Activated effector memory CD4-positive, alpha-beta T cell treated with anti-CD3 and anti-CD28 coated beads, Interleukin-2, amount 50 U/mL, for 16 hours (primary cell): ENCODE data around the gene PCF11.
A peak's percentile ranks its signal among the peaks of the same experiment; 100 is the strongest.
"Not testable (repeated sequence)": the region's sequence is repeated elsewhere in the genome, so short reads cannot be mapped to it uniquely, and the experiment has no call there.

Source experiments
- DNase-seq: peaks from one replicate; pipeline ENCODE4 v3.0.0-alpha.2; 2020

PCF11 gene

GRCh38 chr11:83193315-83194280, 36.7 kb downstream of the PCF11 start, which contains the start of gene ANKRD42:
Gene ANKRD42, plus strand, starts transcription at chr11:83193712. Its CDS starts 959 bp downstream, at chr11:83194671.
- peak; percentile 95 for DNase-seq

- peak; percentile 85 for DNase-seq
Observed at GRCh38 chr11:83194281-83195142, 37.6 kb downstream of the PCF11 start.

GRCh38 chr11:83195143-83195466, 38.2 kb downstream of the PCF11 start:
- no peak for DNase-seq

GRCh38 chr11:83195649-83196048, 38.7 kb downstream of the PCF11 start:
- no peak for DNase-seq

GRCh38 chr11:83200035-83200434, 43.1 kb downstream of the PCF11 start:
- no peak for DNase-seq

- DNase-seq = no peak
Observed at GRCh38 chr11:83205608-83206185, 48.8 kb downstream of the PCF11 start.

- no peak for DNase-seq
Observed at GRCh38 chr11:83206221-83206620, 49.3 kb downstream of the PCF11 start.

GRCh38 chr11:83206771-83207382, 49.9 kb downstream of the PCF11 start:
- not testable (repeated sequence) for DNase-seq

GRCh38 chr11:83219095-83219494, 62.2 kb downstream of the PCF11 start:
- DNase-seq = no peak

GRCh38 chr11:83220260-83220659, 63.3 kb downstream of the PCF11 start:
- DNase-seq = no peak

- no peak for DNase-seq
Observed at GRCh38 chr11:83221694-83222093, 64.8 kb downstream of the PCF11 start.

- DNase-seq = no peak
Observed at GRCh38 chr11:83222499-83222898, 65.6 kb downstream of the PCF11 start.

GRCh38 chr11:83223457-83223856, 66.5 kb downstream of the PCF11 start:
- no peak for DNase-seq

GRCh38 chr11:83235825-83236224, 78.9 kb downstream of the PCF11 start:
- no peak for DNase-seq
